ENCODE results near the gene HOTAIR. TPM values are rescaled to one million over a fixed set of nuclear protein-coding genes. Genes with fewer than 3 reads are reported as not detected.
A peak's percentile ranks its signal among the peaks of the same experiment; 100 is the strongest.

The HOTAIR gene
- total RNA-seq, 1 experiment from 2014 or later, result 7.4 TPM

DNA sequence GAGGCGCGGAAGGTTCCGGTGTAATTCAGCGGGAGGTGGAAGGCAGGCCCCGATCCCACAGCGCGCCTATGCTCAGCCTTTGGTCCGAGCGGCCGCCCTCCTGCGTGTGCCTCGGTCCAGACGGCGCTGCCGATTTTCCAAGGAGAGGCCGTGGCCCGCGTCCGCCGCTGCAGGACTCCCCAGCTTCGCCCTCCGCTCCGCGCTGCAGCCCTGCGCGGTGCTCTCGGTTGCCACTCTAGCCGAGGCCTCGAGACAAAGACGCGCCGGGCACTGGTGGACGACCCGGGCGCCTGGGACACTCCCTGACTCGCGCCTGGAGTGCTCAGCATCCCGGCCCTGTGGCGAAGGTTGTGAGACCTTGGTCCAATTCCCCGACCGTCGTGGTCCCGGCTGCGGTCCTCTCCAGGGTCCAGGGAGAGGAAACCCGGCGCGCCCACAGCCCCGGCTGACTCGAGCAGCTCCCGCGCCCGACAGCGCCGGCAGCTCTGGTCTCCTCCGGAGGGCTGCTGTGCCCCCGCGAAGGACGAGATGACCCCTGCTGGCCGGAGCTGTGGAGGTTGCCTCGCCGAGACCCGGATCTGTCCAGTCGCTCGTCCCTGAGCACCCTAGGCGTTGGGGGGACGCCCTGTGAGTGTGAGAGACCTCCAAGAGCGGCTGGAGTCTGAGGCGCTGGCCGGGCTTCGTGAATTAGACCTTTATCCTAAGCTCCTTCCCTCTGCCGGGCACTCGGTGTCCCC, 13.6 kb downstream of the HOTAIR start:
- no peak for DNase-seq (ENCODE audit: low read depth)

DNA sequence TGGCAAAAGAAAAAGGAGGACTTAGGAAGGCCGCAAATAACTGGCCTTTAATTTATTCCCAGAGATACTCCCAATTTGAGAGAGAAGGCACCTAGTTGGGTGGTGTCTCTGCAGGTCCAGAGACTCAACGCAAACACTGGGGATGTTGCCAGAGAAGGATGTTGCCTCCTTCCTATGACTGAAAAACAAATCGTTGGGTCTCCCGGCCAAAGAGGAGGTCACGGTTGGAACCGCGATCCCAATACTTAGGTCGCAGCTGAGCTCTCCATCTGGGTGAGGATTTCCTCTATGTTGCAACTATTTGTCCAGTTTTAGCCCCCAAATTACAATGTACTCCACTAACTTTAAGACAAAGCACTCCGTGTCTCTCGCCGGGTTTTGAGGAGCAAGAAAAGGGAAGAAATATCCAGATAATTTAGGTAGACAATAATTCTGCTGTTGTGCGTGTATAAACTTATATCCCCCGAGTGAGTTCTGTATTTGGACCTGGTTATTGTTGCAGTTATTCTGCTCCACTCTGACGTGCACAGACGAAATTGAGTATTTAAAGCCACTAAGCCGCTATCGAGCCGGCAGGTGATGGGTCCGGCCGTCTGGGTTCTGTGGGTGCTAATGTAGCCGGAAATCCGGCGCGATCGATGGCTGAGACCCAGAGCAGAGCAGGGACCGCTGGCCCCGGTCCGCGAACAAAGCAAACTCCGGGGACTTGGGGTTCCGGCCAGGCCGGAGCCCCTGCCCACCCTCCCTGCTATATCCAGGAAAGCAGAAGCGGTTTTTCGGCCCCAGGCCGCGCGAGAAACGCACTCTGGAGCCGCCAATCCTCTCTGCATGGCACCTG, 14.3 kb downstream of the HOTAIR start:
- DNase-seq (ENCODE audit: low read depth), result no peak

DNA sequence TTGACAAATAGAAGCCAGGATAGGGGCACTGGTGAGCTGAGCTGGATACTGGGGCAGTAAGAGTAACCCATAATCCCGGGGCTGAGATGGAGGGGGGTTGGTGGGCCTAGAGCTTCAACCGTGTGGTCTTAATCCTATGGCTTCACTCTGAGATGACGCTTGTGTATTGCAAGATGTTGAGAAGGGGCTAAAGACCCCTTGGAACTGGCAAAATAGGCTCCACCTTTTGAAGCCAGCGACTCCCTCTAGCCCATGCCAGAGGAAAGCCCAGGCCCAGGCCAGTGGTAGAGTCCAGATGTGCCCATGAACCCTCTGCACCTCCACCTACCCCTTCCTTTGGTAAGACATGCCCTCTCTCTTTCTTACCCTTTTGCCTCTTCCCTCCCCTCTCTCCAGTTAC, 15.4 kb downstream of the HOTAIR start:
- DNase-seq (ENCODE audit: low read depth), result no peak

DNA sequence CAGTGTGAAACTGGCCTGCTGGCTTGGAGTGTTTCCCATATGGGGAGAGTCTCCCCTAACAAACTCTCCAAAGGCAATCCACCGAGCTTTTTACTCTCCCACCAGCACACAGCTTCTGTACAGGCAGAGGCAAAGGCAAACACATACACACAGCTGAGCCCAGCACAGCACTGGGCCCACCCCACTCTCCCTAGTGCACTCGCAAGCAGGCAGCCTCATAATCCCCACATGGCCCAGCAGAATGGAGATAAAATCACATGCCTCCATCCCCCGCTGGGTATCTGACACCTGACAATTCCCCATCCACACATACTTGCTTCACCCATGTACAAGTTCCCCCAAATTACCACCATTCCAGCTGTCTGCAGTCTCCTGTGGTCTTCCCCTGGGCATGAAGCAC, 16.6 kb downstream of the HOTAIR start:
- DNase-seq (ENCODE audit: low read depth), result no peak

DNA sequence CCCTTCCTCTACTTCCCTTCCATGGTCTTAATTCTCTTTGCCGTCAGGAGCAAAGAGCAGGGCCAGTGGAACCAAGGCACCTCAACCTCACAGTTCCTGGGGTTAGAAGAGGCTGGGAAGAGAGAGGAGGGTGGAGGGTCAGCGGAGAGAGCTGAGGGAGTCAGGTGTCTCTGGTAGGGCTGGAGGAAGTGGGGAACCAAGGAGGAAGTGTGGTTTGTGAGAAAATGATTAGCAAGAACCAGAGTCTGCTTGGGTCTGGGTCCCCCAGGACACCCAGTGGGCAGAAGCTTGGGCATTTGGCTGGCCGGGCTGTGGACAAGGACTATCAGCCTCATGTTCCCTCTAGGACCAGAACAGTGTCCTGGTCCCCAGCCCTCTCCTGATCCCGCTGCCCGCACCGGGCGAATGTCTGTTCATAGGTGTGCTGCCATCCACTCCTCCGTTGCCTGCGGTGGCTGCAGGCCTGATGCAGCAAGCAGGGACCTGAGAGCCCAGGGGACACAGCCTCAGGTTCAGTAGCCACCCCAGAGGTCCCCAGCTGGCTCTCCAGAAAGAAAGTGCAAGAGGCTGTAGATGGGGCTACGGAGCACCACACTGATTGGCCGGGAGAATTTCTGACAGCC, 17.7 kb downstream of the HOTAIR start:
- DNase-seq (ENCODE audit: low read depth), result no peak

DNA sequence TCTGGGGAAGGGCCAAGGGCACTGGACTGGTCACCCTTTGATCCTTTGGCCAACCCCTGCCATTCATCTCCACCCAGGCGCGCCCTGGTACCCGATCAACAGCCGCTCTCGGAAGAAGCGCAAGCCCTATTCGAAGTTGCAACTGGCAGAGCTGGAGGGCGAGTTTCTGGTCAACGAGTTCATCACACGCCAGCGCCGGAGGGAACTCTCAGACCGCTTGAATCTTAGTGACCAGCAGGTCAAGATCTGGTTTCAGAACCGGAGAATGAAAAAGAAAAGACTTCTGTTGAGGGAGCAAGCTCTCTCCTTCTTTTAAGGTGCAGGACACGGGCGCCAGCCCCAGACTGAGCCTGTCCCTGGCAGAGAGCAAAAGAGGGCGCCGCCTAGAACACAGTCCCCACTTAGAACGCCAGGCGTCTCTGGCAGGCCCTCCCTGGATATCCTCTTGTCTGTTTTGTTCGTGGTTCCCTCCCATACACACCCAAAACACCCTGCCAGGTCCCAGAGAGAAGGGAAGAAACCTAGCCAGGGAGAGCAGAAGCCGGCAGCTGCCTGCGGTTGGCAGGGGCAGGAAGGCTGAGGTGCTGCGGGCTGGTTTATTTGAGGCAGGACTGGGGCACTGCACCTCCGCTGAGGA, 18.4 kb downstream of the HOTAIR start:
- peak; percentile 57 for DNase-seq (ENCODE audit: low read depth)

DNA sequence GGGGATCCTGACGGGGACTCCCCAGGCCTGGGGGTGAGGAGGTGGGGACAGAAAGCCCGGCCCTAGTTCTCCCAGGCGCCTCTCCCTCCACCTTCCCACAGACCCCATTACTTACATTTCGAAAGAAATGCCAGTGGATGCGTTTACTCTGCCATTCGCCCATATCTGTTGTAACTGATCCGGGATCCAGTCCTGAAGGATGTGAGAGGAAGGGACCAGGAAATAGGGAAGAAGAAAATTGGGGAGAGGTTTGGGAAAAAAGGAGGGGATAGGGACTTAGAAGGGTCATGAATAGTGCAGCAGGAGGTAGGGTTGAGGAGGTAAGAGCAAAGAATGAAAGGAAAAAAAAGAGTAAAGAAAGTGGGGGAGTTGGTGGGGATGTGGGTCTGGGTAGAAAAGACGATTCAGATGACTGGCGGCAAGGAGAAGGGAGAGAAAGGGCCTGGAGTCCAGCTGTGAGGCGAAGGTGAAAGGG, 18.9 kb downstream of the HOTAIR start:
- no peak for DNase-seq (ENCODE audit: low read depth)

DNA sequence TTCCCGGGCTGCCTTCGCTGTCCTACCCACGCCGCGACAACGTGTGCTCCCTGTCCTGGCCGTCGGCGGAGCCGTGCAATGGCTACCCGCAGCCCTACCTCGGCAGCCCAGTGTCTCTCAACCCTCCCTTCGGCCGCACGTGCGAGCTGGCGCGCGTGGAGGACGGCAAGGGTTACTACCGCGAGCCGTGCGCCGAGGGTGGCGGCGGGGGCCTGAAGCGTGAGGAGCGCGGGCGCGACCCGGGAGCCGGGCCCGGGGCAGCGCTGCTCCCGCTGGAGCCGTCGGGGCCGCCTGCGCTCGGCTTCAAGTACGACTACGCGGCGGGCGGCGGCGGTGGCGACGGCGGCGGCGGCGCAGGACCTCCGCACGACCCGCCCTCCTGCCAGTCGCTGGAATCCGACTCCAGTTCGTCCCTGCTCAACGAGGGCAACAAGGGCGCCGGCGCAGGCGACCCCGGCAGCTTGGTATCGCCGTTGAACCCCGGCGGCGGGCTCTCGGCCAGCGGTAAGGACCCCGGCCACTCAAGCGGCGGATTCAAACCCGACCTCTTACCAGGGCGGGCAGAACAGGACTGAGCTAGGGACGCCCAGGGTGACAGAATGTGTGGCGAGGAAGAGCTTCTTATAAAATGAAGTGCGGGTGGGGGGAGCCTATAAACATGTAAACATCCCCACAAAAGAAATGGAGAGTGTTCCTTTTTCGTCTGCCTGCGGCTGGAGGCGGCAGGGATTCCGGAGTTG, 19.5 kb downstream of the HOTAIR start:
- DNase-seq (ENCODE audit: low read depth), result no peak

DNA sequence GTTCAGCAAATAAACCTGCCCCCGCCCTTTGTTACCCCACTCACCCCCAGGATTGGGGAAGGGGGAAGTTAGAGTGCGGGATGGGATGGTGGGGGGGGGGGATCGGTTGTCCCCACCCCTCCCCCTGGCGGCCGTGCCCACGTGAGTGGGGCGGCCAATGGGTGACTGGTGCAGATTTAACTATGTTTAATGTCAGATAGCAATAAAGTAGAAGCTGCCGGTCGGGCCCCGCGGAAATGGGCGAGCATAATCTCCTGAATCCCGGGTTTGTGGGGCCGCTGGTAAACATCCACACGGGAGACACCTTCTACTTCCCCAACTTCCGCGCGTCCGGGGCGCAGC, 20.1 kb downstream of the HOTAIR start, which contains the start of gene HOXC12:
Gene HOXC12, plus strand, starts transcription at position 210 of the 342 bp plus-strand sequence. Its CDS starts 27 bp downstream, at position 237.
- no peak for DNase-seq (ENCODE audit: low read depth)

DNA sequence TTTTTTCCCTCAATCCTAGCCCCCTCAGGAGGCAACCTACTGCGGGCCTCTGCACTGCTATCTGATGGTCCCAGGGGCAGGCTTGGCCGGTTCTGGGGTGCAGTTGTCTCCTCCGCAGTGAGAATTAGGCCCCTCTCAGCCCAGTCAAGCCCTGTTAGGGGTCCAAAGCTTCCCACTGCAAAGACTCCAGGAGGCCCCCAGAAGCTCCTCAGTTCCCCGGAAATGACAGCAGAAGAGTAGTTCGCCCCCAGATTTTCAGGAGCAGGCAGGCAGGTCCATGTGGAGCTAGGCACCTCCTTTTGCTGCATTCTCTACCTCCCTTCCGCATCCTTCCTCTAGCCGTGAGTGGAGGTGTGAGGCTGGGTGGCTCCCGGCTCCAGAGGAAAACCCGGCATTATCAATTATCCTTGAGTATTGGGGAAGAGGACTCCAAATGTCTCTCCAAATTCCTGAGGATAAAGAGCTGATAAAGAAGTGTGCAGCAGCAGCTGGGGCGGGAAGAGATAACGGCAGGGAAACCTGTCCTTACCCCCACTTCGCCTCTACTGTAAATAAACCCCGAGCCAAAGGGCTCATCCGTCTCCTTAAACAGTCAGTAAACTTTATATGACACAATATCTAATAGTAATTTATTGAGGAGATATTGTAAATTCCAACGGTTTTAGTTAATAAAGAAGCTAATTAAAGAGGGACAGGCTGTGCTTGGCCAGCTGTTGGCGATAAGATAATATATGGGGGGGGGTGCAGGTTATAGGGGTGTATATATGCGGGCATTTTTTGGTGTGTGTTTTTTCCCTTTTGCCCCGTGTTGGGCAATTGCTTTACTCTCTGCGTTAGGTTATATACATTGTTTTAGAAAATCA, 20.7 kb downstream of the HOTAIR start:
- DNase-seq (ENCODE audit: low read depth), result no peak

DNA sequence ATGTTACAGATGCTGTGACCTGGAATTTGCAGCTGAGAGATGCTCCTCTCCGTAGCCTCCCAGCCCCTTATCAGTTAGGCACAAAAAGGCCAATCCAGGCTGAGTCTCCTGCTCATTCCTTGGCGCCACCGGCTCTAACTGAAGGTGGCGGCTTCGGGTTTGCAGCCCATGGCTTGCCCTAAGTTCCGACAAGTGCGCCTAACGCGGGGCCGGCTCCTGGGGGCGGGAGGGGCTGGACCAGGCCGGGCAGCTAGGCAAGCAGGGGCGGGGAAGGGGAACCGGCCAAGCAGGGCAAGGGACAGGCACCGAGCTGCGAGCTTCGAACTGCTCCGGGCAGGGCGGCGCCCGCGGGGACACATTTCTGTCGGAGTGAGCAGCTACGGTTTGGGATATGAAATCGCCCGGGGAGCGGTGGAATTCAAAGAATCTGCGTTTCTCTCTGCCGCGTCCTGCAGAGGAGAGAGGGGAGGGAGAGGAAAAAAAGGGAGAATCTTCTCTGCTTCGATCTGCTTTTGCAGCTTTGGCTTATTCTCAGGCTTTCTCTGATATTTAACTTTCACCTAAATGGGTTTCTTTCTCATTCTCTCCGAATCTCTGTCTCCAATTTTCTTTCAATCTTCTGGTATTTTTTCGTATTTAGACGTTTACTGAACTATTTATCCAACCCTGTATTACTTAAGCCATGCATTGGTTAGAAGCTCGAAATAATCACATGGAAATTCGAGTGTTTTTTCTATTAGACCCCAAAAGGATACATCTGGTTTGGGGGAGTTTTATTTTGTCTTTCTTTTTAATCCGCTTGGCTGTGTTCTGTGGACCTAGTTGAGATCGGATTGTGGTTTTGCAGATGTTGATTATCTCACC, 21.7 kb downstream of the HOTAIR start:
- DNase-seq (ENCODE audit: low read depth), result peak; percentile 49

DNA sequence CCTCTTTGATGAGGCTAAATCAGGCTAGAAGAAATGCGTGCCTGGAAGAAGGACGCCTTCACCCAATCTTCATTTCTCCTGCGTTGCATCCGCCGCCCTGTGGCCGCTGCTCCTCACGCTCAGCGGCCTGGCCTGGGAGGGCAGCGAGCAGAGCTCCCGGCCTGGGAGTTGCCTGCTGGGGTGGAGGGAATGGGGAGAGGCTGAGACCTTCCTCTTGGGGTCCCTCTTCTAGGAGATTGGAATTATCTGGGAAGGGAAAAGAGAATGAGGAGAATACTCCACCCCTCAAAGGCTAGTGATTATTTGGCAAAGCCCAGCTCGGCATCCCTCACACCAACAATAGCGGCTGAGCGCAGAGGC, 22.4 kb downstream of the HOTAIR start:
- no peak for DNase-seq (ENCODE audit: low read depth)

DNA sequence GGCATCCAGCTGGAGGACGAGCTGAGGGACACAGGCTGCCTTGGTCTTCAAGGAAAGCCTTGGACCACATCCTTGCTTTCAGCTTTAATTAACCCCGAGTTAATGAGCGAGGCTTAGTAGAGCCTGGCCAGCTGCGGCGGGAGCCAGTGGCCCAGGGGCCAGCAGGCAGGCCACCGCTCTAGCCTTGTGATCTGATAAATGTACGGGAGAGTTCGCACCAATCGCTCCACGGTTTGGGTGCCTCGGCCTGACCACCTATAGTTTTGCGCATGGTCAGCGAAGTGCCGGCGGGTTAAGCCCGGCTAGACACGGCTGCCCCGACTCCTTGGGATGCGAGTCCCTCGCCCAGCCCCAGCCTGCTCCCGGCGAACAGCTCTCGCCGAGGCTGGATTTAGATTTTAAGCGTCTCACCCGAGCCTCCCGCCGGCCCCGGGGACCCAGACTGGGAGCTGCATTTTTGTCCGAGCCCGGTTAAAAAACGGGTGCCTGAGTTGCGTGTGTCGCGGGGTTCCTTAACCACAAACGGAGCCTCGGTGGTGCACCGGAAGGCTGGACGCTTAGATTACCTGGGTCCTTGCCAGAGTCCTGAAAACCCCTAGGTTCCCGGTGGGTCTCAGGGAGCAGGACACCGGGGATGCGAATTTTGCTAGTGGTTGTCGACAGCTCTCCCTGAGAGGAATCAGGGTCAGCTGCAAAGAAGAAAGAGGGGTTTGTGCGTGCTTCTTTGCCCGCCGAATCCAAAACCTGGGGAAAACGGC, 23.0 kb downstream of the HOTAIR start:
- no peak for DNase-seq (ENCODE audit: low read depth)

DNA sequence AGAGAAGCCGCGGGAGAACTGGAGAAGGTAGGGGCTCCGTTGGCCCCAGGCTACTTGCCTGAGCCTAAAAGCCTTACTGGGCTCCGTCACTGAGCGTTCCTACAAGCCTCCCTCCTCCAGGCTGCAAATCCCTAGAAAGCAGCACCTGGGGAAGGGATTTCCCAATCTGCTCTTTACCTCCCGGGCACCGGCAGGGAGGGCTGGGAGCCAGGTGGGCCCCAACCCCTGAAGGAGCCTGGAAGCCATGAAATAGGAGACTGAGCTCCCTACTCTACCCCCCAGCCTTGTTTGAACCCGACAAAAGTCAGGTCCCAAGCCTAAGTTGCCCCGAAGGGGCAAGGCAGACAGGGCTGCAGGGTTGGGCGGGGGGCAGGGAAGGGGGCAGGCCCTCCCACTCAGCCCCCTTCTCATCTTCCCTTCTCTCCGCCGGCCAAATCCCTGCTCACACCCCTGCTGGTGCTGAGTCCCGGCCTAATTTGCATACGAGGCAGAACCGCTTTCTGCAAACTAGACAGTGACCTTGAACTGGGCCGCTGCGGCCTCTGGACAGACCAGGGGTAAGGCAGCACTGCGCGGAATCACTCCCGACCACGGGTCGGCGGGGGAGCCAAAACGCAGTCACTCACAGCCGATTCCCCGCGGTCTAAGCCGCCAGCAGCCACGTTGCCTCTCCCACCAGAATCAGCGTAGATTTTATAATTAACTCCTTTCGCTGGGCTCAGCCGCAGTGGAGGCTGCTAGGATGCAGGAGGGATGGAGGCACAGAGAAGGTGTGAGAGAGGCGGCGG, 23.8 kb downstream of the HOTAIR start:
- DNase-seq (ENCODE audit: low read depth), result no peak

DNA sequence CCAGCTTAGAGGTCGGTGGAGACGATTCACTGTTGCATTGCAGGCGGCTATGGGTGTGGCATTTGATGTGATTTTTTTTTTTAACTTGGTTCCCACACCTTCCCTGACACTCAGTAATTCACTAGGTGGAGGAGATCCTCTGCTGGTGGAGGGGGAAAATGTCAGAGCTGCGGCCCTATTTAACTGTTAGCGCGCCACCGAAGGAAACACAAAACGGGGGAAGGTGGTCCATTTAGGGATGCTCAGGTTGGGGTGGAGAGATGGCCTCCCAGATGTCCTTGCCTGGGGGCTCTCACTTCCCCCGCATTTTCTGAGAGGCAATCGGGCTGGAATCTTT, 24.3 kb downstream of the HOTAIR start:
- no peak for DNase-seq (ENCODE audit: low read depth)

DNA sequence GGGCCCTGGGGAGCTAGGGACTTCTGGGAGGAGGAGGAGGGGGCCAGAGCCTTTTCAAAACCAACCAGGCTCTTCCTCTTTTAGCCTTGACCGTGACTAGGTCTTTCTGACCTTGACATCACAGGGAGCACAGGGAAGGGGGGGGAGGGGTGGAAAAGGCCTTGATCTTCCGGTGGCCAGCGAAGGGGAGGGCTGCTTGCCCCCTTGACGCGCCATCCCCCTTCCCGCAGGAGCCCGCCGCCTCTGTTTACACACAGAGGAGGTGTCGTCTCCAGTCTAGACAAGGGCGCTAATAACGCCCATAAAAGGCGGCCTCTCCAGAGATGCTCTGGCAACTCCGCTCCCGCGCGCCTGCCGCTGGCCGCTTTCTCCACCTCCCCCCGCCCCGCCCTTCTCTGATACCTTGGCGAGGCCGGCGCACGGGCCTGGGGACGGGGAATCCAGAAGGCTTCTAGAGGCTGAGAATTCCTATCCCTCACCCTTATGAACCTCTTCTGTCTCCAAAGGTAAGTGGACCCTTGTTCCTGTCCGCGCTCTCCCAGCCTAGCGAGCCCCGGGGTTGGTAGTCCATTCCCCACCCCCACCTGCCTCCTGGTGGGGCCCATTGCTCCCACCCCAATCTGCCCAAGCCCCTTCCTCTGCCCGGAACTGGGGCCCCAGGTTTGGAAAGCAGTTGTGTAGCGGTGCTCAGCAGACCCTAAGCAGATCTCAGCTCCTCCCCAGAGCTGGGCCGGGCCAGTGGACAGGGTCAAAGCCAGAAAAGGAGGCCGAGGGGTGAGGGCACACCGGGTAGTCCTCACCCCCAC, 24.9 kb downstream of the HOTAIR start:
- DNase-seq (ENCODE audit: low read depth), result no peak
